HEK293T (cell line): ENCODE measurements around the gene GC.

Experiments
- ARNT ChIP-seq: fragments of 450-650 bp; IDR thresholded peaks from 2 replicates; pipeline ENCODE4 v1.6.1; 2017; ENCODE audit warnings: mild to moderate bottlenecking
- BHLHE40 ChIP-seq: fragments of 450-650 bp; IDR thresholded peaks from 2 replicates; pipeline ENCODE4 v1.6.1; 2016; ENCODE audit warnings: mild to moderate bottlenecking, moderate library complexity, borderline replicate concordance
- CTBP1 ChIP-seq: fragments of 450-650 bp; IDR thresholded peaks from 2 replicates; pipeline ENCODE4 v1.6.1; 2016; ENCODE audit warnings: borderline replicate concordance
- ELF4 ChIP-seq: fragments of 450-650 bp; IDR thresholded peaks from 2 replicates; pipeline ENCODE4 v1.6.1; 2017; ENCODE audit warnings: antibody characterized with exemption
- FOXA1 ChIP-seq: fragments of 450-650 bp; IDR thresholded peaks from 2 replicates; pipeline ENCODE4 v1.6.1; 2016; ENCODE audit warnings: mild to moderate bottlenecking
- FOXM1 ChIP-seq: fragments of 450-650 bp; IDR thresholded peaks from 2 replicates; pipeline ENCODE4 v1.6.1; 2017; ENCODE audit warnings: mild to moderate bottlenecking, borderline replicate concordance
- LEF1 ChIP-seq: fragments of 450-650 bp; IDR thresholded peaks from 2 replicates; pipeline ENCODE4 v1.6.1; 2017; ENCODE audit warnings: mild to moderate bottlenecking, borderline replicate concordance
- NFRKB ChIP-seq: fragments of 450-650 bp; IDR thresholded peaks from 2 replicates; pipeline ENCODE4 v1.6.1; 2016; ENCODE audit warnings: mild to moderate bottlenecking, moderate library complexity
- SP1 ChIP-seq: fragments of 450-650 bp; IDR thresholded peaks from 2 replicates; pipeline ENCODE4 v1.6.1; 2017
- SUZ12 ChIP-seq: fragments of 450-650 bp; IDR thresholded peaks from 2 replicates; pipeline ENCODE4 v1.6.1; 2016; ENCODE audit warnings: mild to moderate bottlenecking
- TARDBP ChIP-seq: fragments of 450-650 bp; IDR thresholded peaks from 2 replicates; pipeline ENCODE4 v1.6.1; 2016
- ZNF384 ChIP-seq: fragments of 450-650 bp; IDR thresholded peaks from 2 replicates; pipeline ENCODE4 v1.6.1; 2016

DNA sequence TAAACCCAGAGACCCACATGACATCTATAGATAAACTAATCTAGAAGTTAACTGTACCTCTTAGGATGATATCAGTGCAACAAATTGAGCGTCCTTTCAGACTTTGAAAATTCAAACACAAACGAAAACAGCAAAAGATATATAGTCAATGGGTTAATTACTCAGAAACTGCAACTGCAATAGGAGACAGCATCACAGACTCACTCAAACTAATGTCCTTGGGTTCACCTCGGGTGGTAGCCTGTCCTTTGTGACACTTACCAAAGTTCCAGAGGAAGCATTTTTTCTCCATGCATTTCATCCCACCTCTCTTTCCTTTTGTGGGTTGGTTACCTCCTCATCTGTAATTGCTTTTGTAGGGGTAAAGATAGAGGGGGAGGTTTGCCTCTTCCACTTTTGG lies 9.7 kb downstream of the GC start:
- TF ChIP-seq ARNT = no peak
- no peak for TF ChIP-seq TARDBP
- no peak for TF ChIP-seq ZNF384
- no peak for TF ChIP-seq FOXA1
- TF ChIP-seq SP1 = no peak
- TF ChIP-seq FOXM1 = no peak
- no peak for TF ChIP-seq SUZ12
- TF ChIP-seq ELF4 = no peak
- no peak for TF ChIP-seq LEF1
- no peak for TF ChIP-seq NFRKB
- no peak for TF ChIP-seq BHLHE40
- no peak for TF ChIP-seq CTBP1
